GM18499 (cell line): Measurements from ENCODE around the gene SKI.
"Not testable (repeated sequence)": the region's sequence is repeated elsewhere in the genome, so short reads cannot be mapped to it uniquely, and the experiment has no call there.

Experiments
- ATAC-seq: cut with Tn5 transposase; IDR thresholded peaks from one replicate; pipeline ENCODE4 v1.9.1; 2021; ENCODE audit warnings: moderate number of reproducible peaks; ENCODE audit not compliant: insufficient read depth, unreplicated experiment

Gene SKI

DNA sequence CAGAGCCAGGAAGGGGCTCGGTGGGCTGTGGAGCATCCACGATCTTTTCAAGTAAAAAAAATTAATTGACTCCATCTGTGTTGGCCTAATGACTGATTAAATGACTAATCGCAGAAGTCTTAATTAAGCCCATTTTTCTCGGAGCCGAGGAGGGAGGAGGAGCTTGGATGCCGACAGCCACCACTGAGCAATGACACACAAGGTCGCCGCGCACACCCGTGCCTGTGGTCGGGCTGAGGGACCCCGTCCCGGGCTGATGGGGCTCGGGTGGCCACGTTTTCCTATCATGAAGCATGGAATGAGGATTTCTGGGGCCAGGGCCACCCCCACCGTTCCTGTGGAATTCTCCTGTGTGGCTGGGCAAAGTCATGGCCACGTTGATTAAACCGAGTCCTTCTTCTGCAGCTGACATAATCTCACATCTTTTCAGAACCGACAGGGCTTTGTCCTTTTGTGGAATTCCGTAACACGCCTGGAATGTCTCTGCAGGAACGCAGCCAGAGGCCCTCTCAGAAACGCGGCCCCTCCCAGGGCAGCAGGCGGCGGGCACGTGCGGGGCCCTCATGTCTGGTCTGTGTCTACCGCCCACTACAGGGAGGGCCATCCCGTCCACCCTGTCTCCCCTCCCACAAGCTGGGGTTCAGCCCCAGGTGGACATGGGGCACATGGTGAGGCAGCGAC is 102.5 kb downstream of the SKI start:
- no peak for ATAC-seq

DNA sequence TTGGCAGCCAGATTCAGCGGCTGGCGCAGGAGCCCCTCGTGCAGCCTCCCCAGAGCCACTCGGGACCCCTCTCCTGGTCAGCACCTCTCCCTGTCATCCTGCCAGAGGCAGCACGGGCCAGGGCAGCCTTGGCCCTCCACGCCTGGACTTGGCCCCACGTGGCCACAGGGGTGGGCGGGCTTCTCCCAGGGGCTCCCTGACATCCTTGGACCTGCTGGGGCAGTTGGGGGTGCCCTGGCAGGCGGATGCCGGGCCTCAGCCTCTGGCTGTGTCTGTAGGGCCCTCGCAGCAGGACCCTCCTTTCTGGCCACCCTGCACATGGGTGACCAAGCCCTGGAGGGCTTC is 103.1 kb downstream of the SKI start:
- no peak for ATAC-seq

DNA sequence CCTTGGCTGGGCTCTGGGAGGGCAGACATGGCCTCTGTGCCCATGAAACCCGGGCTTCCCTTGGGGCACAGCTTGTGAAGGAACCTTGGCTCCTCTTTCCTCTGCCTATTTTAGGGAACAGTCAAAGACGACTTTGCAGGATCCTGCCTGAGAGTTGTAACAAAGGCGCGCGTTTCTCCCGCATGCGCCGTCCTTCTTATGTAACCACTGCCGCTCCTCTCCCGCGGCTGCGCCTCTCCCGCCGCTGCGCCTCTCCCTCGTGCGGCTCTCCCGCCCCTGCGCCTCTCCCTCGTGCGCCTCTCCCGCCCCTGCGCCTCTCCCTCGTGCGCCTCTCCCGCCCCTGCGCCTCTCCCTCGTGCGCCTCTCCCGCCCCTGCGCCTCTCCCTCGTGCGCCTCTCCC is 103.5 kb downstream of the SKI start:
- not testable (repeated sequence) for ATAC-seq

DNA sequence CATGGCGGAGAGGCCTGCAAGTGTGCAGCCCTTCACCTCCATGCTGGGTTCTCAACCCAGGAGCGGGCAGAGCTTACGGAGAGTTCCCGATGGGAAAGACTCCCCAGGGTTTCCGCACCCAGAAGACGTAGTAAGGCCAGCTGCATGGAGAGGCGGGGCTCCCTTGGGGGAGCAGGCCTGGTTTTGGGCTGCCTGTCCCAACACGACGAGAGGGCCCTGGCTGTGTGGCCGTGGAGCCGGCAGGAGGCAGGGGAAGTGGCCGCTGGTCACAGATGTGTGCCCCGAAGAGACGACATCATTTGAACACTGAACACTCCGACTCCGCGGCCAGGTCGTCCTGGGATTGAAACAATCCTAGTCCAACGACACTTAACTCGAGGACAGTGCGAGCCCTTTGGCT is 106.2 kb downstream of the SKI start:
- no peak for ATAC-seq

DNA sequence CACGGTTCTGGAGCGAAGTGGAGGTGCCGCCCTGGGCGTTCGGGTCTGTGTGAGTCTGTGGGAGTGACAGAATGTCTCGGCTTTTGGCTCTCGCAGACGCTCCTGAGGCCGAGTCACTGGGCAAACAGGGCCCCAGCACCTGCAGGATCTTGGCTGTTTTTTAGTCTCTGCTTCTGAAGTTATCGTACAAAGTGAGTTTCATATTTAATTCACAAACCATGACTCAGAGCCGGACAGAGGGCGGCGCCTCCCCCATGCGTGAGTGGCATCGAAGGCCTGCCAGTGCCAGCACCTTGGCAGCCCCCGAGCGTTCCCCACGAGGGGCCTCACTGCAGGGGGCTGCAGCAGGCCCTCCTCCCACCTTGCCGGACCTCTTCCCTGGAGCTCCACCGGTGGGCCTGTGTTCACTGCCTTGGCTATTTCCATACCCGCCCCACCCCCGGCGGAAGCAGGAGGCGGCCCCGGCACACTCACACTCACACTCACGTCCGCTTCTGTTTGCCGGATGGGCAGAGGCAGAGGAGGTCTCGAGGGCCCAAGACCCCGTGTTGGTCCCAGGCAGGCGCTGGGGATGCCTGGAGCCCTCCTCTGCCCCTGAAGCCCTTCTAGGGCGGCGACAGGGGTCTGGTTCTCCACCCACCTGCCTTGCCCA is 106.9 kb downstream of the SKI start:
- no peak for ATAC-seq

DNA sequence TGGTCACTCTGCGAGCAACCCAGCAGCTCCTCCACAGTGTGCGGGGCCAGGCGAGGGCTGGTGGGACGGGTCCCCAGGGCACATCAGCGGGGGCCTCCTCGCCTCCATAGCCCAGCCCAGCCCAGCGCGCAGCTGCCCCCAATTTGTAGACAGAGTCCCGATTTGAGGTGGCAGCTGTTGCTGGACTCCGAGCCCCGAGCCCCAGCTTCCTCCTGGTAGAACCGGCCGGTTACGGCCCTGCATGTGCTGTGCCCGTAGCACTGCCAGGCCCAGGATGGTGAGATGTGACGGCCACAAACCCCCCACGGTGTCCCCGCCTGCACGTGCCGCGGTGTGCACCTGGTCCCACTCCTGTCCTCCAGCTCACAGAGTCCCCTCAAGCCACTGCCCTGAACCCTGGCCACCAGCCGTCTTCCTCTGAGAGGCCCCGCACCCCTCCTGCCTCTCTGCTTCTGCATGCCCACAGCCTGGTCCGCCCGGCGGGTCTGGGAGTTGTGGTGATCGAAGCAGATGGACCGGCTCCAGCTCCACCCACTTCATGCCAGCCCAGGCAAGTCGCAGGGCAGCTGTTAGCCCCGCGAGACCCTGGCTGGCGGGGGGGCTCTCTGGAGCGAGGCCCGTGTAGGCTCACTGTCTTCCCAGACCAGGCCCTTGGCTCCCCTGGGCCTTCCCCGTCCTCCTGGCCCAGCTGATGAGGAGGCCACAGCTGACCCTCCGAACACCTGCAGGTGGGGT is 107.8 kb downstream of the SKI start:
- no peak for ATAC-seq

DNA sequence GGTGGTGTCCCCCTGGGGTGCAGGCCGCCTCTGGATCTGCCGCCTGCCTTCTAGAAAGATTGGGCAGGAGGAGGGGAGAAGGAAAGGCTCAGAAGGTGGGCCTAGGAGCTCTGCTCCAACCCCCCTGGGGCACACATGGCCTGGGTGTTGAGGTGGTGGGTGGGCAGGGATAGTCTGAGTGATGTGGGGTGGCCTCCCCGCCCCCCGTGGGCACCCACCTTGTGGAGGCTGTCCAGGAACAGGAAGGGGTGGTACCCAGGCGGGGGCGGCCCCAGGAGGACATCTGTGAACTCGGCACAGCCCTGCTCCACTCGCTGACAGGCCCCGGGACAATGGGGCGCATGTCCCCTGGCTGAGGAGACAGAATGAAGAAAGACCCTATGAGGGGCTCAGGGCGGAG is 108.4 kb downstream of the SKI start:
- ATAC-seq: no peak

DNA sequence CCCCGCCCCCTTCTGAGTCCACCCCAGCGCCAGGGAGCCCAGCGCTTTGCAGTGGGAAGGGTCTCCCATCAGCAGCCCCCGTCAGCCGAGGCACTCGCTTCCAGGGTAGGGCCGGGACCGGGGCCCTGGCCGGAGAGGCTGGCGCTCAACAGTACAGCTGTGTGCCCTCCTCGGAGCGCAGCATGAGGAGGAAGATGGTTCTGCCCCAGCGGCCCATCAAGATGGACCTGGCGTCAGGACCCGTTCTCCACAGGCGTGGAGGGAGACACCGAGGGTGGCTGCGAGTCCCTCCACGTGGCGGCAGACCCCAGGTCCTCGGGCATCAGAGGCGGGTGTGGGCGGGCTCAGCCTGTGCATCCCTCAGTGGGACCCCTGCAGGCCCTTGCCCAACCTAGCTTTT is 109.0 kb downstream of the SKI start:
- ATAC-seq: no peak

DNA sequence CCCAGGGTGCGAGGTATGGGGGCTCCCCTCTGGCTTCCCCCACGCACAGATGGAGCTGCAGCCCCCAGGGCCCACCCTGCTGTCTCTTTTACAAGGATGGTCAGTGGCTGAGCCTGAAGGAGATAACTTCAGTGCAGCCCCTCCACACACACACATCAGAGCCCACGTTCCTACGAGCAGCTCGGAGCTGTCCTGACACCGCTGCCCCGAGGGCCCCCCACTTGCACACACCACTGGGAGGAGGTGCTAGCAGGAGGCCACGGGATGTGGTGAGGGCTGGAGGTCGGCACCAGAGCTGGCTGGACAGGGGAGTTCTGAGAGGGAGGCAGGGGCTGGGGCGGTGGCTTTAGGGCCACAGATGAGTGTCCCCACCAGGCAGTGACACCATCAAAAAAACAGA is 109.4 kb downstream of the SKI start:
- no peak for ATAC-seq

DNA sequence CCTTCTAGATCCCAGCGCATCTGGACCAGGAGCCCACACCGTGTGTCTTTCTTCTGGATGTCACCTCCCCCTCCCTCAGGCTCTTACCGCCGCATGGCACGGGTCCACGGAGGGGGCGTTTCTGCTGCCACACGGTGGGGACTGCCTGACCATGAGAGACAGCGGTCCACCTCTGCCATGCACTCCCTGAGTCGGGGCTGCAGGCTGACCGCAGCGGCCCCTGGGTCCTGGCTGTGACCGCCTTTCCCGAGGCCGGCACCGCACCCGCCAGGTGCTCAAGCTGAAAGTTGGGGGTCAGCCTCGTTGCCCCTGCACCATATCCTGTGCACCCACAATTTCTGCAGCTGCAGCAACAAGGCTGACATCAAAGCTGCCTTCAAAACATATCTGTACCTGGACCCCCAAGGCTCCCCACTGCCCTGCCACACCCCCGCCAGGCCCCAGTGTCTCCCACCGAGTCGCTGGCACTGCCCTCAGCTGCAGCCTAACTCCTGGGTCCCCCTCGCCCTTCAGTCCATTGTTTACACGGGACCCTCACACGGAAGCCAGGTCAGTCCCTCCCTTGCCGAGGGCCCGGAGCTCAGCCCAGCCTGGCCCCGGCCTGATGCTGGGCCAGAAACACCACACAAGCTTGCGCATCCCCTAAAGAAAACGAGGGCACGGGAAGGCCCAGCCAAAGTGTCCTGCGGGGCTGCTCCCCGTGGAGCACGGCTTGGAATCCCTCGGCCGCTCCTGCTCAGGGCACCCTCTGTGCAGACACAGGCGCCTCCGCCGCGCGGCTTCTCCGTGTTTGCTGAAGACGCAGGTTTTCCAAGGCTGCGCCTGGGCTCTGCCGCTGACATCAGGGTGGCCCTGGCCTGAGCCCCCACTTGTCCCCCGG is 111.3 kb downstream of the SKI start:
- ATAC-seq: no peak

DNA sequence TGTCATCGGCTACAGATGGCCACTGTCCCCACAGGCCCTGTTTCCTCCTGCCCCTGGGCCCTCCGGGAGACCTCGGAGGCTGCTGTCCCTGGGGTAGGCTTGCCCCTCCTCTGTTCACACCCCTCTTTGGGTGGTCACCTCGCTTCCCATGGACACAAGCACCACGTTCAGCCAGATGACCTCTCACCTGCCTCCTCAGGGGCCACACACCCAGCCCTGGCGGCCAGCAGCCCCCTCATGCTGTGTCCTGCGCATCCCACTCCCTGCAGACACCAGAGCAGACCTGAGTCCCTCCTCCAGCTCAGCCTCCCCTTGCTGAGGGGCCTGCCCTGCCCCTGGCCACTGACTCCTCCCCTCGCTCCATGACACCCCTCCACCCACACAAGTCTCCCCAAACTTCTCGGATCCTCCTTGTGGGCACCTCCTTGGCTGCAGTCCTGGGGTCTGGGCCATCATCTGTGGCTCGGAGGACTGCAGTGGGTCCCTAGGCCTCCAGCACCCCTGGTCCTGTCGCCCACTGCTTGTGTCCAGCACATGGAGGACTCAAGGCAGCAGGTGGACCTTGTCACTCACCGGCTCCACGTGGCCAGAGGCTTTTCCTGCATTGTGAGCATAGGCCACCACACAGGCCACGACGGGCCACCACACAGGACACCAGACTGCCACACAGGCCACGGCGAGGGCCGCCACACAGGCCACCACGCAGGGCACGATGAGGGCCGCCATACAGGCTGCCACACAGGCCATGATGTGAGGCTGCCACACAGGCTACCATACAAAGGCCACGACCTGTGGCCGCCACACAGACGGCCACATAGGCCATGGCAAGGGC is 112.2 kb downstream of the SKI start:
- no peak for ATAC-seq

DNA sequence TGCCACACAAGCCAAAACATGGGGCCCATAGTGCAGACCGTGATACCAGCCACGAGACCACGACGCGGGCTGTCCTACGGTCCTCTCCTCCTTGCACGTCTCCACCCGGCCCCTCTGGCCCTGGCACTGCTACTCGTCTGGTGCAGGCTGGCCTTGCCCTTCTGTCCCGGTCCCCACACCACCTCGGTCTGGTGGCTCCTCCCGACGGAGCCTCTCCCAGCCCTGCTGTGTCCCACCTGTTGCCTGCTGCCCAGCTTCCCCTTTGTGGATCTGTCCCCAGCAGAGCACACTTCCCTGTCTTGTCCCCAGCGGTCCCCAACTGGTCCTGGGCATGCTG is 112.8 kb downstream of the SKI start:
- ATAC-seq: no peak

DNA sequence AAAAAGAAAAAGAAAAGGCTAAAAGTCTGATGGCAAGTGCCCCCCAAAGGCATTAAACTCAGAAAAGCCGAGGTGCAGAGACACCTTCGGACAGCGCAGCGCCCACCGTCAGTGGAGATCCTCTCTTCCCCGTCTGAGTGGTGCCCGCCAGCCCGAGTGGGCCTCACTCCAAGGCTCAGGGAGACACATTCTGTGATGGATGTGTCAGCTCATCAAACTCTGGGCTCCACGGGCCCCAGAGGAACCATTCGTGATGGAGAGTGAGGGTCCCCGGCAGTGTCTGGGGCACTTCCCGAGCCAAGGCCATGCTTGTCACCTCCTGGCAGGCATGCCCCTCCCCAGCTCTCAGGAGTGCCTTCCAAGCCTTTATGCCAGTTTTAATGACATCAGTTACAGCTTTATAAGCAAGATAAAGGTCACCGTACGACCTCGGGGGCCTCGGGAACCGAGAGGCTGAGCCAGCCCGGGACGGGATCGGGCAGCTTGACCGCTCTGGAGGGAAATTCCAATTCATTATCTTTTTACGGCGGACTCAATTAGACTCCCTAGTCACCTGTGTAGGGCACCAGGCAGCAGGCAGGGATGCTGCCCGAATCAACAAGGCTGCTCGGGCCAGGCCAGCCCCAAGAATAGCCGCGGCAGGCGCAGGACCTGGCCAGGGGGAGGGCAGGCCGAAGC is 113.7 kb downstream of the SKI start:
- ATAC-seq: no peak

DNA sequence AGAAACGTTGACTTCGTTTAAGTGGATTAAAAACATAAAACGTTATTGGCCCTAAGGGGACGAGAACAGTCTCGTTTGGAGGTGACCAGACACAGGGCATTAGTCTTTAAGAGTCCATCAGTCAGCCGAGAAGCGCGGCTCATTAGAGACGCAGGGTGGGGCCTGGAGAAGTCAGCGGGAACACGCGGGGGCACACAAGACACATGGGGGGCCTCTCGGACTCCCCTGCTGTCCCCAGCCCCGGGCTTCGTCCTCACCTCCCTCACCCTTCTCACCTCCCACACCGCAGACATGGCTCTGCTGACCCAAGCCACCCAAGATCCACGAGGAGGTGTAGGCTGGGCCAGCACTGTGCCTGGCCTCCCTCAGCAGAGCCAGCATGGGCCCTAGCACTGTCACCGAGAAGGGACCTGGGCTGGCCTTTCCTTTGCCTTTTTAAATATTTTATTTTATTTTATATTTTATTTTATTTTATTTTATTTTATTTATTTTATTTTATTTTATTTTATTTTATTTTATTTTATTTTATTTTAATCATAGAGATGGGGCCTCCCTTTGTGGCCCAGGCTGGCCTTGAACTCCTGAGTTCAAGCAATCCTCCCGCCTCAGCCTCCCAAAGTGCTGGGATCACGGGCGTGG is 114.4 kb downstream of the SKI start:
- no peak for ATAC-seq

DNA sequence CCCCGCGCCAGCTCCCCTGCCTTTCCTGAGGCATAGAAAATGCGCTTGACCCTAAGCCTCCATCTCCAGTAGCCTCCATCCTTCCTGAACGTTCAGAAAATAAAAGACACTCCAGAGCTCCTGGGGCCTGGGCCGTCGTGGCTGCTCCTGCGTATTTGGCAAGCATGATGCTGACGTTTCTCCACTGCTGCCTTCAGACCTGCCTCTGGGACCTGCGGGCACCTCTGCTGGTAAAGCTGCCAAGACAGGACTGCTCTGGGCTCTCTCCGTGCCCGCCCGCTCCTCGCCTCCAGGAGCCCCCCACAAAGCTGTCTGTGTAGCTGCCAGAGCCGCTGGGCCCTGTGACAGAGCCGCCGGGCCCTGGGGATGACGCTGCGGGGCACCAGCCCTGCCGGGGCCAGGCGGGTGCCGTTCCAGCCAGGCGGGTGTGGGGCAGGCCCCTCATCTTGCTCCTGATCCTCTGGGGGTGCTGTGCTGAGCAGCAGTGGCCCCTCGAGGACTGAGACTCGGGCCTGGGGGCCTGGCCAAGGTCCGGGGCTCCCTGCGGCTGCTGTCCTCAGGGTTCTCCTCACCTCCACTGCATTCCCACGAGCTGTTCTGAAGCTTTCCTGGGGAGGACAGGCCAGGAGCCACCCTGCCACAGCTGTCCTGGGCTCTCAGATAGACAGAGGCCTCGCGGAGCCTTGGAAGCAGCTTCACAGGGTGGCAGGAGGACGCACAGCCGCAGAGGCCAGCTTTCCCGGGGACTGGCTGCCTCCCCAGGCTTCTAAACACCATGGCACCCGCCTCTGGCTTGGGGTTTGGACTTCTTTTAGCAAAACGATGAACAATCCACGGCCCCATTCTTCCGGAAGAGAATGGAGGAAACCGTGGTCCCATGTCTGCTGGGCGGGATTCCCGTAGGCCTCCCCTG is 115.2 kb downstream of the SKI start:
- ATAC-seq: no peak

DNA sequence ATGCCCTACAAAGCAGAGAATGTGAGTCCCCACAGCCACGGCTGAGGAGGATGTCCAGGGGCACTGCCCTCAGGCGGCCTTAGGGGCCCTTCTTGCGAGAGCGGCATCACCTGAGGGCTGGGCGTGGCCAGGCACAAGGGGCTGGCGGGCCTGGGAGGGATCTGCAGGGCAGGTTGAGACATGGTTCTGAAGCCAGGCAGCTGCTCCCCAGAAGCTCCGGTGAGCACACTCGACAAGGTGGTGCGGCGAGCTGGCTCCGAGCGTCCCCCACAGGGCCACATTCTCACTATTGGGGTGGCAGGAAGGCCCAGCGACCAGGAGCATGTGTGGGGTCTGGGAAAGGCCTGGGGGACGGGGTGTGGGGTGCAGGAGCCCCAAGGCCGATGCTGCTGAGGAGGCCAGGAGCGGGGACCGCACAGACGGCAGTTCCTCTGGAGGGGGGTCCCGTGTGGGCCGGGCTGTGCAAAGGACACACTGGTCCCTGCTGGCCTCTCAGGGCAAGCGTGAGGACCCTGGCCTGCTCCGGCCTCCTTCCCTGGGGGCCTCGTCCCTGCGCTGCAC is 116.1 kb downstream of the SKI start:
- no peak for ATAC-seq

DNA sequence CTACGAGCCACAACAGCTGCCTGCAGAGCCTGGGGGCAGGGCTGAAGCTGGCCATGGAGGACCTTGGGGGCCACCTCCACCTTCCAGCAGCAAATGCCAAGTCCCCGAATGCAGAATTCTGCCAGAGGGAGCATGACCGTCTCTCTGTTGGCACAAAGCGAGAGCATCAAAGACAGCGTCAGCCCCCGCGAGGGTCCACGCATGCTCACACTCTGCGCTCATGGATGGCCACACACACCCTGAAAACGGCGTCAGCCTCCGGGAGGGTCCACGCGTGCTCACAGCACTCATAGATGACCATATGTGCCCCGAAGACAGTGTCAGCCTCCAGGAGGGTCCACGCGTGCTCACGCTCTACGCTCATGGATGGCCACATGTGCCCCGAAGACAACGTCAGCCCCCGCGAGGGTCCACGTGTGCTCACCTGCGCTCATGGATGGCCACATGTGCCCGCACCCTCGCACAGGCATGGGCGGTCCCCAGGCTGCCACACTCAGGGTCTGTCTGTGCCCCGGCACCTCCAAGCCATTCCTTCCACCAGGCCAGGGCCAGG is 116.7 kb downstream of the SKI start:
- no peak for ATAC-seq
